HFFc6 (cell line): ENCODE measurements around the gene CHCHD1. TPM values are rescaled to one million over a fixed set of nuclear protein-coding genes. Genes with fewer than 3 reads are reported as not detected.

Experiments used
- DNase-seq: peaks from one replicate; pipeline ENCODE4 v3.0.0-alpha.2; 2018
- H3K27ac Mint-ChIP-seq: 2 replicates; pipeline ENCODE4 v1.8.0; 2020; ENCODE audit warnings: mild to moderate bottlenecking, mixed read lengths
- H3K27me3 Mint-ChIP-seq: 2 replicates; pipeline ENCODE4 v1.8.0; 2021; ENCODE audit warnings: mild to moderate bottlenecking, moderate library complexity, mixed read lengths; ENCODE audit not compliant: insufficient read depth
- H3K36me3 Mint-ChIP-seq: 2 replicates; pipeline ENCODE4 v1.8.0; 2021; ENCODE audit warnings: low read depth, mixed read lengths
- H3K4me1 Mint-ChIP-seq: 2 replicates; pipeline ENCODE4 v1.8.0; 2020; ENCODE audit warnings: low read depth, mixed read lengths
- H3K4me3 Mint-ChIP-seq: 2 replicates; pipeline ENCODE4 v1.8.0; 2020; ENCODE audit warnings: mild to moderate bottlenecking, moderate library complexity, mixed read lengths
- H3K9me3 Mint-ChIP-seq: 2 replicates; pipeline ENCODE4 v1.8.0; 2020; ENCODE audit warnings: mild to moderate bottlenecking, mixed read lengths
- total RNA-seq, 6 experiments: library from RNA; stranded (reverse); fragmentation: NEBNext Ultra II Directional; extraction: Animal tissue kit (Norgen Biotek cat#: 25700); gene quantifications; 2 replicates in 1 of 6; 3 replicates in 5 of 6; pipeline ENCODE4 v1.2.3, GENCODE V29; 2021
- TF ChIP-seq, protein P1 (sequence below): fragments of 200-600 bp; sonication (generic); IDR thresholded peaks from 2 replicates; pipeline ENCODE4 v1.5.0; 2021; ENCODE audit warnings: antibody characterized with exemption, mild to moderate bottlenecking

The CHCHD1 gene
- total RNA-seq, 6 experiments from 2014 or later, result 27.1 to 34.7 (median 30.6) TPM

DNA sequence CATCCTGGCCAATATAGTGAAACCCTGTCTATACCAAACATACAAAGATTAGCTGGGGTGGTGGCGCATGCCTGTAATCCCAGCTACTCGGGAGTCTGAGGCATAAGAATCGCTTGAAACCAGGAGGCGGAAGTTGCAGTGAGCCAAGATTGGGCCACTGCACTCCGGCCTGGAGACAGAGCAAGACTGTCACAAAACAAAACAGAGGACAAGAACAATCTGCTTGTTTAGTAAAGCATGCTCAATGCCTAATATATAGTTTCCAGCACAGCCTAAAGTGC lies 39.5 kb upstream of the CHCHD1 start:
- DNase-seq, result no peak
- TF ChIP-seq, protein P1, sequence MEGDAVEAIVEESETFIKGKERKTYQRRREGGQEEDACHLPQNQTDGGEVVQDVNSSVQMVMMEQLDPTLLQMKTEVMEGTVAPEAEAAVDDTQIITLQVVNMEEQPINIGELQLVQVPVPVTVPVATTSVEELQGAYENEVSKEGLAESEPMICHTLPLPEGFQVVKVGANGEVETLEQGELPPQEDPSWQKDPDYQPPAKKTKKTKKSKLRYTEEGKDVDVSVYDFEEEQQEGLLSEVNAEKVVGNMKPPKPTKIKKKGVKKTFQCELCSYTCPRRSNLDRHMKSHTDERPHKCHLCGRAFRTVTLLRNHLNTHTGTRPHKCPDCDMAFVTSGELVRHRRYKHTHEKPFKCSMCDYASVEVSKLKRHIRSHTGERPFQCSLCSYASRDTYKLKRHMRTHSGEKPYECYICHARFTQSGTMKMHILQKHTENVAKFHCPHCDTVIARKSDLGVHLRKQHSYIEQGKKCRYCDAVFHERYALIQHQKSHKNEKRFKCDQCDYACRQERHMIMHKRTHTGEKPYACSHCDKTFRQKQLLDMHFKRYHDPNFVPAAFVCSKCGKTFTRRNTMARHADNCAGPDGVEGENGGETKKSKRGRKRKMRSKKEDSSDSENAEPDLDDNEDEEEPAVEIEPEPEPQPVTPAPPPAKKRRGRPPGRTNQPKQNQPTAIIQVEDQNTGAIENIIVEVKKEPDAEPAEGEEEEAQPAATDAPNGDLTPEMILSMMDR, result no peak
- H3K36me3 Mint-ChIP-seq, result peaks cover 21% of the 10 kb centered on the region
- 0 out of 2 replicates have a peak overlapping the region, but pooled peaks have one; percentile 100 for H3K27ac Mint-ChIP-seq
- H3K9me3 Mint-ChIP-seq, result no peaks in the 10 kb centered on the region
- no peak overlapping the region for H3K4me3 Mint-ChIP-seq
- H3K4me1 Mint-ChIP-seq, result peaks cover 31% of the 10 kb centered on the region
- peaks cover 6% of the 10 kb centered on the region for H3K27me3 Mint-ChIP-seq

GRCh38 chr10:73743327-73743904 lies 38.4 kb upstream of the CHCHD1 start:
- H3K4me1 Mint-ChIP-seq, result peaks cover 31% of the 10 kb centered on the region
- no peak for DNase-seq
- no peaks in the 10 kb centered on the region for H3K9me3 Mint-ChIP-seq
- H3K4me3 Mint-ChIP-seq, result peak overlapping the region; percentile 98
- peak overlapping the region; percentile 100 for H3K27ac Mint-ChIP-seq
- H3K27me3 Mint-ChIP-seq, result peaks cover 6% of the 10 kb centered on the region
- peaks cover 21% of the 10 kb centered on the region for H3K36me3 Mint-ChIP-seq
- TF ChIP-seq, protein P1, result no peak

DNA sequence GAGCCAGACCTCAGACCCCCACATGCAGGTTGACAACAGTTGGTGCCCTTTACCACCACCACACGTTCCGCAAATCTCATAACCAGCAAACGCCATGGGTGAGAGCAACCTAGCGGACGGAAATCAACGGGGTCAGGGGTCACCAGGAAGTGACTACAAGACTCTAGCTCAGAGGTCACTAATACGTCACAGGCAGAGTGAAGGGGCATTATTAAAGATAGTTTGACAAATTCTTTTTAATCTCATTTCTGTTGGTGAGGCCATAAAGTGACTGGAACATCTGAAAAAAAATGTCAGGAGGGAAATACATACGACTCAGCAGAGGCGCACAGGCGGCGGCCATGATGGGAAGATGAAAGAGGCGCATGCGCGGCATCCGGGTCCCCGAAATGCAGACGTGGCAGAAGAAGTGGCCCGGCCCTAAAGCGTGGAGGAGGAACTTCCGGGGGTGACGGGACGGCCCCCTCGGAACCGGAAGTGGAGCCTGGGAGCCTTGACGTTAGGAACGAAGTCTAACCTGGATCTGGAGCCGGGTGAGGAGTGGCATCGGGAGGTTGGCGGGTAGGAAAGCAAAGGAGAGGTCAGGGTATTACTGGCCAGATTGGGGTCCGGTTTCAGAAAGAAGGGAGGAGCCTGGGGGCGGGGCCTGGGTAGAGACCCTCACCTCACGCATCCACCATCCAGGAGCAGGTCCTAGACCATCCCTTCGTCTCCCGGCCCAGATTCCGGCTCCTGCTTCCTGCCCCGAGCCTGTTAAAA lies 37.8 kb upstream of the CHCHD1 start, which contains the start of gene SEC24C:
SEC24C (plus strand) TSS at position 468 of the 759 bp plus-strand sequence. CDS start 2,461 bp downstream, outside the sequence.
- TF ChIP-seq, protein P1, result no peak; the same call in 1 of the 2 replicates
- Mint-ChIP-seq H3K27me3 (peaks cover 6% of the 10 kb centered on the region), H3K4me3 (peak within 1 kb of the TSS; percentile 98), H3K4me1 (peaks cover 34% of the 10 kb centered on the region), H3K36me3 (peaks cover 24% of the 10 kb centered on the region), H3K9me3 (no peaks in the 10 kb centered on the region), H3K27ac (peak within 1 kb of the TSS; percentile 100)
- DNase-seq, result peak; percentile 94

DNA sequence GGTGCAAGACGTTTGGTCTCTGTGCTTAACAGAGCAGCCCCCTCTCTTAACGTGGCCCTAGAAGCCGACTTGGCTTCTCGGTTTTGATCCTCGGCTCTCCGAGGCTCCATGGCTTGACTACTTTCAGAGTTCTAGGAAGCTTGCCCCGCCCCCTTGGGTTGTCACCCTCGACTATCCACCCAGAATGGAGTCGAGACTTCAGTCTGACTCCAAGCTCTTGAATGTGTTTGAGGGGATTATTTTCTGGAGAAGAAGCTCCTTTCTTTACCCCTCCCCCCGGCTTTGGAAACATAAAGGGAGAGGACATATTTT lies 37.2 kb upstream of the CHCHD1 start:
- TF ChIP-seq, protein P1, result no peak
- peak overlapping the region; percentile 98 for H3K4me3 Mint-ChIP-seq
- peaks cover 6% of the 10 kb centered on the region for H3K27me3 Mint-ChIP-seq
- peak; percentile 51 for DNase-seq
- H3K9me3 Mint-ChIP-seq, result no peaks in the 10 kb centered on the region
- H3K27ac Mint-ChIP-seq, result peak overlapping the region; percentile 100
- peaks cover 39% of the 10 kb centered on the region for H3K4me1 Mint-ChIP-seq
- H3K36me3 Mint-ChIP-seq, result peaks cover 27% of the 10 kb centered on the region

DNA sequence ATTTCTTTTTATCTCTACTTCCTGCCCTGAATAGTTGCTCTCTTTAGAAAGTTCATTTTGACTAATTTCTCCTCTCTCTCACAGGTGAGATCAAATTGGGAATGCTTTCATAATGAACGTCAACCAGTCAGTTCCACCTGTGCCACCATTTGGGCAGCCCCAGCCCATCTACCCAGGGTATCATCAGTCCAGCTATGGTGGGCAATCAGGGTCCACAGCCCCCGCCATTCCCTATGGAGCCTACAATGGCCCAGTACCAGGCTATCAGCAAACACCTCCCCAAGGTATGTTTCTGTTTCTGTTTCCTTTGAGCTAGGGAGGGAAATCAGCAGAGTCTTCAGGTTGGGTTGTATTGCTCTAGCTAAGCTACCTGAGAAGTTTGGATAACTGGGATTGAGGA lies 35.1 kb upstream of the CHCHD1 start:
- TF ChIP-seq, protein P1, result no peak
- Mint-ChIP-seq H3K4me3 (peak overlapping the region; percentile 61), H3K9me3 (no peaks in the 10 kb centered on the region), H3K27me3 (peaks cover 5% of the 10 kb centered on the region; the same call in 1 of the 2 replicates), H3K4me1 (peaks cover 47% of the 10 kb centered on the region), H3K36me3 (peaks cover 31% of the 10 kb centered on the region), H3K27ac (no peak overlapping the region)
- no peak for DNase-seq
